ENCODE data around the gene COL19A1. TPM values are rescaled to one million over a fixed set of nuclear protein-coding genes. Genes with fewer than 3 reads are reported as not detected.

The COL19A1 gene
- total RNA-seq, 4 donors from 2014 or later = 0.35 to 5.0 (median 0.62) TPM

DNA sequence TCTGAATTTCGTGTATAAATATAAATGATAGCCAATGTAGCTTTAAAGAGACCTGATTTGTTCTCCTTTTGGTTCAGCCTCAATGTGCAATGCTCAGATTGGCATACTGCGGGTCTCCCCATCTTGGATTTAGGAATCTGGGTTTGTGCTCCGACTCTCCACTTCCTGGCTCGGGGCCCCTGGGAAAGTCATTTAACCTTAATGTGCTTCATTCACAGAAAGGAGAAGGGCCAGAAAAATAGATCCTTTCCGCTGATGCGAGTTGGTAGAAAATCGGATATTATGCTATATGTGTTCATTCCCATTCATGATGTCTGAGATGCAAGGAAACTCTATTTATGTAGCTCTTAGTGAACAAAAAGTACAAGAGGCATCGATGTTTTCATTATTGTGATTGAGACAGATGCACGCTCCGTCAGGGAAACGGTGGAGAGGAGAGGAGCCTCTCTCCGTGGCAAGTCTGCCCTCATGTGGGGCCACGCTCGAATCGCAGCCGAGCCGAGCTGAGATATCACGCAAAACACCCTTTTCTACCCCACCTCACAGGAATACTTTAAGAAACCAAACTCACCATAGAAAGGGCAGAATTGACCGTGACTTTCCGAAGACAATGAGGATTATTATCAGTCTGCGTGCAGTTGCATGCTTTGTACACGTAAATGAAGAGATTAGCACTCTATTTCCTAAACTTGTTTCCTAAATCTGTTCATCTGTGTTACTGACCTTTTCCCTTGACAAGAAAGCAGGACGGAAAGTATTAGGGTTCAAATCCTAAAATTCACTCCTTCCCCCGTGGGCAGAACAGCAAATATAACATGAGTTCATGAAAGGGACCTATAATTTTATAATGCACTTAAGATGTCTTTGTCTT, 300.0 kb downstream of the COL19A1 start:
- H3K9me3 ChIP-seq = no peaks in the 10 kb centered on the region
- peak in 2 of 3 donors; percentile 56 to 57 for DNase-seq
- H3K4me1 ChIP-seq = no peaks in the 10 kb centered on the region
- H3K27ac ChIP-seq = no peak overlapping the region
- no peaks in the 10 kb centered on the region for H3K36me3 ChIP-seq
- no peak for TF ChIP-seq POLR2A (IDR thresholded peaks at IDR 0.05)
- TF ChIP-seq, protein P1, sequence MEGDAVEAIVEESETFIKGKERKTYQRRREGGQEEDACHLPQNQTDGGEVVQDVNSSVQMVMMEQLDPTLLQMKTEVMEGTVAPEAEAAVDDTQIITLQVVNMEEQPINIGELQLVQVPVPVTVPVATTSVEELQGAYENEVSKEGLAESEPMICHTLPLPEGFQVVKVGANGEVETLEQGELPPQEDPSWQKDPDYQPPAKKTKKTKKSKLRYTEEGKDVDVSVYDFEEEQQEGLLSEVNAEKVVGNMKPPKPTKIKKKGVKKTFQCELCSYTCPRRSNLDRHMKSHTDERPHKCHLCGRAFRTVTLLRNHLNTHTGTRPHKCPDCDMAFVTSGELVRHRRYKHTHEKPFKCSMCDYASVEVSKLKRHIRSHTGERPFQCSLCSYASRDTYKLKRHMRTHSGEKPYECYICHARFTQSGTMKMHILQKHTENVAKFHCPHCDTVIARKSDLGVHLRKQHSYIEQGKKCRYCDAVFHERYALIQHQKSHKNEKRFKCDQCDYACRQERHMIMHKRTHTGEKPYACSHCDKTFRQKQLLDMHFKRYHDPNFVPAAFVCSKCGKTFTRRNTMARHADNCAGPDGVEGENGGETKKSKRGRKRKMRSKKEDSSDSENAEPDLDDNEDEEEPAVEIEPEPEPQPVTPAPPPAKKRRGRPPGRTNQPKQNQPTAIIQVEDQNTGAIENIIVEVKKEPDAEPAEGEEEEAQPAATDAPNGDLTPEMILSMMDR (IDR thresholded peaks at IDR 0.05) = peak in 4 of 6 experiments; percentile 45 to 65 (median 52)
- no peaks in the 10 kb centered on the region for H3K27me3 ChIP-seq
- H3K4me3 ChIP-seq = no peak overlapping the region

DNA sequence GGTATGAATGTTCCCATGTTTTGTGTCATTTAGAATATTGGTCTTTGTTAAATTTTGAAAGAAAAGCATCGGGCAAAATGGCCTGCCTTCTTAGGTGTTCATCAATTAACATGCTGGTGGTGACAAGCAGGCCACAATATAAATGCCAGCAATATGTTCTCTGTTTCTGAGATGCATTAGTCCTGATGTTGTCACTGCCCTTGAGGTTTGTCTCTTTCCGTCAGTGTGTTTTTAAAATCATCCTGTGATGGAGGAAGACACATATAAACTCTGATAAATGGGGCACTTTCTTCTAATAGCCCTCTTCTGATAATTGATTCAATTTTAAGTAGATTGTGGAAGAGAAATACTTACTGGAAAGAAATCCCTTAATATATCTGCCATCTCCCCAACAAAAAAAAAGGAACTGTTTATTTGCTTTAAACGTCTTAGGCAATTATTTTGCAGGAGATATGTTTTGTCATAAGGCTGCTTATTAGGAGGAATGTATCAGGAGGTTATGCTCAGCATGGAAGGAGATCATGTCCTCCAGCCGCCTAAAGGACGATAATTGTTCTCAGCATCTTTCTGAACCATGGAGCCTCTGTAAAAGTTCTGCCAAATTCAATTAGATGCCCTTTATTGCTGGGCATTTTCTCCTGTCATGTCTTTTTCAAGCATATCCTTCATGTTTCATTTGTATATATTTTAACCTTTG, 302.5 kb downstream of the COL19A1 start:
- TF ChIP-seq, protein P1 (IDR thresholded peaks at IDR 0.05) = no peak
- TF ChIP-seq POLR2A (IDR thresholded peaks at IDR 0.05) = no peak
- Histone ChIP-seq H3K9me3 (no peaks in the 10 kb centered on the region), H3K27ac (no peak overlapping the region), H3K4me1 (no peaks in the 10 kb centered on the region), H3K4me3 (no peak overlapping the region), H3K36me3 (no peaks in the 10 kb centered on the region), H3K27me3 (no peaks in the 10 kb centered on the region)
- DNase-seq = no peak

DNA sequence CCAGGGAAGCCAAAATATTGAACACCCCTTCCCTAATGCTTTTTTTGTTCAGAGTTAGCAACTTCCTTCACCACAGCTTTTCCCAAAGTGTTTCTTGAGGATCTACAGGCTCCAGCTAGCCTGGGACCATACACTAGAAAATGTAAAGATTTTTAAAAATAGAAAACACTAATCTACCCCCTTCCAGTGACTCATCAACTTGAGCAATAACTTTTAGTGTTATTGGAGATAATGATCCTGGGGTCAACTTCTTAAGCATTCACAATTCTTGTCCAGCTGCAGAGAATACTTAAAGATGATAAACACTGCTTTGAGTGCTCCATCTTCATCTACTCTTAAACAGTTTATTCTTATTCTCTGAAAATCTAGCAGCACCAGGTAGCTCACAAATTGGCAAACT, 304.9 kb downstream of the COL19A1 start:
- DNase-seq = no peak
- TF ChIP-seq POLR2A (IDR thresholded peaks at IDR 0.05) = no peak
- TF ChIP-seq, protein P1 (IDR thresholded peaks at IDR 0.05) = no peak
- H3K9me3 ChIP-seq = no peaks in the 10 kb centered on the region
- H3K4me1 ChIP-seq = no peaks in the 10 kb centered on the region
- no peak overlapping the region for H3K27ac ChIP-seq
- no peak overlapping the region for H3K4me3 ChIP-seq
- H3K36me3 ChIP-seq = no peaks in the 10 kb centered on the region
- H3K27me3 ChIP-seq = no peaks in the 10 kb centered on the region

DNA sequence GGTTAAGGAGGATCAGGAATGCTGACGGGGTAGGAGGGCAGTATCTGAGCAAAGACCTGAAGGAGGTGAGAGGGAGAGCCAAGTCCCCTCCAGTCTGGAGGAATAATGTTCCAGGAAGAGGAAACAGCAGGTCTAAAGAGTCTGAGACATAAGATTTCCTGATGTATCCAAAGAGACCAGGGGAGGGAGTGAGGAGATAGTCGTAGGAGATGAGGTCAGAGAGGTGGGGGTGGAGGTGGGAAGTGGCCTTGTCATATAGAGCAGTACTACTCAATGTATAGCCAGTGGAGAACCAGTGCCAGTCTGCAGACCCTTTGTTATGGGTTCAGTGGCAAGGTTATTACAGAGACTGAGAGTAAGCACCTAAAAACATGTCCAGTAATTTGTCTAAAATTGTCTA, 305.9 kb downstream of the COL19A1 start:
- Histone ChIP-seq H3K27ac (no peak overlapping the region), H3K4me1 (no peaks in the 10 kb centered on the region), H3K27me3 (no peaks in the 10 kb centered on the region), H3K36me3 (no peaks in the 10 kb centered on the region), H3K4me3 (no peak overlapping the region), H3K9me3 (no peaks in the 10 kb centered on the region)
- TF ChIP-seq, protein P1 (IDR thresholded peaks at IDR 0.05) = no peak
- TF ChIP-seq POLR2A (IDR thresholded peaks at IDR 0.05) = no peak
- DNase-seq = no peak

DNA sequence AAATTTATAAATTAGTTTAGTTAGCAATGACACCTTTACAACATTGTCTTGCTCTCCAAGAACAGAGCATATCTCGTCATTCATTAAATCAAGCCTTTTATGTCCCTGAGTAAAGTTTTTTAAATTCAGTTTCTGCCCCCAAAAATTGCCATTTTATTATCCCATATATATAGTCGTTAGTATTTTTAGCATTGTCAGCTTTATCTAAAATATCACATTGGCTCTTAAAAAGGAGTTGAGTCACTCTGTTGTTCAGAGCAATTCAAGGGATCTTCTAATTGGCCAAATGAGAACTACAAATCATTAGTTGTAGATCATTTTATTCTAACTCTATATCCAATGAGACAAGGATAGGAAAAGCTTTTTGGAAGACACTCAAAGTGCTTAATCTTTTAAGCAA, 309.4 kb downstream of the COL19A1 start:
- DNase-seq = no peak
- Histone ChIP-seq H3K27me3 (no peaks in the 10 kb centered on the region), H3K4me1 (no peaks in the 10 kb centered on the region), H3K27ac (no peak overlapping the region), H3K4me3 (no peak overlapping the region), H3K36me3 (no peaks in the 10 kb centered on the region), H3K9me3 (no peaks in the 10 kb centered on the region)
- TF ChIP-seq POLR2A (IDR thresholded peaks at IDR 0.05) = no peak
- TF ChIP-seq, protein P1 (IDR thresholded peaks at IDR 0.05) = no peak
